GM18873 (cell line): ENCODE data around the gene MTNR1B.

ENCODE experiments used
- ATAC-seq: cut with Tn5 transposase; IDR thresholded peaks from one replicate; pipeline ENCODE4 v1.9.1; 2021; ENCODE audit warnings: mild to moderate bottlenecking, moderate library complexity, moderate number of reproducible peaks; ENCODE audit not compliant: unreplicated experiment, low FRiP score

MTNR1B gene

DNA sequence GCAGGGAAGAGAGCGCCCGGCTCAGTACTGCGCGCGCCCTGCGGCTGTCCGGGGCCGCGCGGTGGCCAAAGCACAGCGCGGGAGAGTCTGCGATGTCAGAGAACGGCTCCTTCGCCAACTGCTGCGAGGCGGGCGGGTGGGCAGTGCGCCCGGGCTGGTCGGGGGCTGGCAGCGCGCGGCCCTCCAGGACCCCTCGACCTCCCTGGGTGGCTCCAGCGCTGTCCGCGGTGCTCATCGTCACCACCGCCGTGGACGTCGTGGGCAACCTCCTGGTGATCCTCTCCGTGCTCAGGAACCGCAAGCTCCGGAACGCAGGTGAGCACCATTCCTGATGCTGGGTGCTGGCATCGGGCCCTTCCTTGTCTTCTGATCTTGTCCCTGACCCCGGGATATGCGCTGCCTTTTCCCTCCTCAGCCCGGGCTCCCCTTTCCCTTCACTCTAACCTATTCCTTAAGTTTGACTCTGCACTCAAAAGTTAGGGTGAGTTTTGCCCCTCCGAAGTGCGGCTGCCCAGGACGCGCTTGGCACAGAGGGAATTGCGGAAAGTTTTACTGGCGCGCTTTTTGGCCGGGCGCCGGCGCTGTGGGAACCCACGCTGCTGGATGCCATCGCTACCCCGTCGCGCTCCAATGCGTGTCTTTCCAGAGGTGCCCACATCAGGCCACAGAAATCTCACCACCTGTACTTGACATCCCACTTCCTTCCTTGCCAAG is at the start of gene MTNR1B:
Gene MTNR1B (plus strand): TSS at position 18 of the 714 bp plus-strand sequence. CDS start 75 bp downstream, at position 93.
- no peak for ATAC-seq

DNA sequence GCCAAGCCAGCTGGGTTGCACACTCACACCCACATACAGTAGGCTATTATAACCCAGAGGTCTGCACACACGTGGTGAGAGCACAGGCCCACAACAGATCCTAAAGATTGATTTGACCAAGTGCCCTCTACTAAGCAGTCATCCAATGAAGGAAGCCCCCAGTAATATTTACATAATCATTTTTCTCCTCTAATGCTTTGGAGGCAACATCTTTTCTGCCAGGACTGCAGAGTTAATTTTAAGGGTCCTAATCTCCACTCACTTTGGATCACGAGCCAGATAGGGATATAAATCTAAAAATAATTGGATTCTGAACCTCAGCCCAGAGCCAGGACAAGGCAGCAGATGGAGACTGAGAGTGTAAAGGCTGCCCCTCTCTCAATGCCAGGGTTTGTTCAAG is 49.1 kb upstream of the MTNR1B start:
- ATAC-seq, result no peak

DNA sequence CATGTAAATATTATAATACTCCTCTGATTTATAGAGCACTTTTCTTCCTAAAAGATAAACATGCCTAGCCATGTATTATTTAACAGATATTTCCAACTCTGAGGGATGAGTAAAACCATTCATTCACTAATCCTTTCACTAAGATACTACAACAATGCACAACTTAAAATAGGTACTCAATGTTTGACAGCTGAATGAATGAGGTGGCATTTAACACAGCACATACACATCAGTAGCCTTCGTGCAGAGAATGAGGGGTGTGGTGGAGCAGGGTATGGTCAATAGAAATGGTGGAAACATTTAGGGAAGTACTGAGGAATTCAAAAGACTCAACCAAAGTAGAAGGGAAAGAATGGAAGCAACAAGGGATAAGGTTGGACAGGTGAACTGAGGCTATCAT is 46.7 kb upstream of the MTNR1B start:
- ATAC-seq, result no peak

DNA sequence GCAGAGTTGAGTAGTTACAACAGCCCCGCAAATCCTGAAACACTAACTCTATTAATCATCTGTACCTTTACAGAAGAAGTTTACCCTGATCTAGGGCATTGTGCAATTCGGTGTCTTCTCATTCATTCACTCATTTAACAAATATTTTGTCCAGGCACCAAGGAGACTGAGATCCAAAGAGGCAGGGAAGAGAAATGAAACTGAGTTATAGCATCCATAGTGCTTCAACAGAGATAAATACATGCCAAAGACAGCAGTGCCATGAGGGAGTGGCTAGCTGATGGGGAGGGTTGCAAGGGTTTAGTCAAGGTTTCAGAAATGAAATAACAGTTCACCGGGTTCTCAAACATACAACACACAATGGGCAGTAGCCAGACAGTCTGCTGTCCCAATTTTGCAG is 40.2 kb upstream of the MTNR1B start:
- ATAC-seq, result no peak

DNA sequence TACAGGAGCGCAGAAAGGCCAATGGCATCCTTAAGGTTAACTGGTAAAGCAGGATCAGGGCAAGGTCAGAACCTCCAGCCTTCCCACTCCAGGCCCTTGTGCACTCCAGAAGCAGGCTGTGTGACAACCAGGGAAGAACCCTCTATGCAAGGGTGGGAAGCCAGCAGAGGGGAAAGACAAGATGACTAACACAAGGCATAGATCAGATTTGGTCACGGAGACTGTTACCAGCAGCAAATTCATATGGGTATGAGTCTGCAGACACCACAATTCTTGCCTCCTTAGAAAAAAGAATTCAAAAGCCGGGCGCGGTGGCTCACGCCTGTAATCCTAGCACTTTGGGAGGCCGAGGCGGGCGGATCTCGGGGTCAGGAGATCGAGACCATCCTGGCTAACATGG is 39.8 kb upstream of the MTNR1B start:
- no peak for ATAC-seq

DNA sequence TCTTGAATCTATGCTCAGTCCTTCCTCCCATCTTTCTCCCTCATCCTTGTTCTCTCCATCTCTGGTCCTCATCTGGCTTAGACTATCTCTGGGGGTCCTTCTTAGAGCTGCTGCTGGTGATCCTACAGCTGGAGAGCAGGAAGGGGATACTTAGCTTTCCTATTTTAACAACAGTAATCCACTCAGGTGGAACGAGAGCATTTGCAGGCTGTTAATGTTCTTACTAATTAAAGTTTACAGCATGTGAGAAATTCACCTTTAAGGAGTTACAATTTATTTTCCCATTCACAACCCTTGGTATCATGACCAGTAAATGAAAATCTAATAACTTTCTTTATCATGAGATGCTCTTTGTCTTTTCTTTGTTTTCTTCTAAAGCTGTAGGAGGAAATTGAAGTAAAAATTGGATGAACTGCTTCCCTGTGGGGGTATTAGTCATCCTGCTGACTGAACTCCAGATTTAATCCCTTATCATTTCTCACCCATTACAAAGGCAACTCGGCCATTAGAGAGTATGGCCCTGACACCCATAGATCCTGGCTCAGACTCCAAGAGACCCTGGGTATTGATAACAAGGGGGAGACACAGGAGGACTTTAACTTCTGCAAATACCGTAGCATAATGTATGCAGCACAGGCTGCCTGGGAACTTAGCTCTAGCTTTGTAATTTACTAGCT is 37.6 kb upstream of the MTNR1B start:
- no peak for ATAC-seq

DNA sequence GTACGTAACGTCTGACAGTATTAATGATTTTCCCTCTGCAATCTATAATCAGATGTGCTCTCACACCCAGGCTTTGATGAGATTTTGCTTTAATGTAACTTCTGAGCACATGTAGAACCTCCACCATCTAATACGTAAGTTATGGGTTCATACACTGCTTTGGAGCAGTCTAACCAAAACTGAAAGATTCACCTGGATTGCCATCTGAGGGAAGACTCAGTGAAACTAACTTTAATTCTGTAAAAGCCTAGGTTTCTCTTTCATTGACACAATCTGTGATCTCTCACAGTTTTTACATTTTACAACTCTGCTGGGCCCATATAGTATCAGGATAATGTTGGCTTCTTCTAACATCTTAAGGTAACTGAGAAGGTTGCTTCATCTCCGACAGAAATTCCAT is 30.1 kb upstream of the MTNR1B start:
- no peak for ATAC-seq

DNA sequence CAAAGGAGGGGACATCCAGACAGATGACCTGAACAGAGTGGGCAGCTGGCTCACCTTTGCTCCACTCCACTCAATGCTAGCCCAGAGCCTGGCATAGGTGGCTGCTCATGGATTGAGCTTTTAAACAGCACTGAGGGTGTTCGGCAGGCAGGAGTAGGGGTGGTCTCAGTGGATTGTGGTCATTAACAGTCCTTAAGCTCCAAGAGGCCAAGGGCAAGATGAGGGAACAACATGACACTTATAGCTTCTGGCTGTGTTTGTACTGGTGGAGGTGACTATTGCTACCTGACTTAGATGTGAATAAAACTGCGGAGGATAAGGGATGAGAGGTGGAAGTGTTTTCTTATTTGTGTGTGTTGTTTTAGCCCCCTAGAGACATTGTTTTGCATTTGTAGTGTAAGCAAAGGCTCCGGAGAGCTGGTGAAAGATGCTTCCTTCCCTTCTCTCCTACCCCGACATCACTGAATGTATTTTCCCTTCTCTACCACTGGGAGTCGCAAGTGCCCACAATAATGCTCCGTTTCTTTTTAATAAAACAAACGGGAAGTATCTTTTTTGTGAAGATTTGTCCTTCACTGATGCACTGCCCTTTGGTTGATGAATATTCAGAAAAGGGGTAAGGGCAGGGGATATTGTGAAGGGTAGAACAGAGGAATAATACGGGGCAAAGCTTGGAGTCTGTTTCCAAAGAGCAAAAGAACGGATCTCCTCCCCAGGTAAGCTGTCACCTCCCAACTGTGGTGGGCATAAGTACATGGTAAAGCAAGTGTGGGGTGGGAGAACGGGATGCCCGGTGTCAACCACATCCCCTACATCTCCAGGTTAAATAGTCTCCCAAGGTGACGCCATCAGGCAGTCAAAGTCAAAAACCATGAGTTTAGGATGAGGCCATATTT is 27.5 kb upstream of the MTNR1B start:
- ATAC-seq, result no peak

DNA sequence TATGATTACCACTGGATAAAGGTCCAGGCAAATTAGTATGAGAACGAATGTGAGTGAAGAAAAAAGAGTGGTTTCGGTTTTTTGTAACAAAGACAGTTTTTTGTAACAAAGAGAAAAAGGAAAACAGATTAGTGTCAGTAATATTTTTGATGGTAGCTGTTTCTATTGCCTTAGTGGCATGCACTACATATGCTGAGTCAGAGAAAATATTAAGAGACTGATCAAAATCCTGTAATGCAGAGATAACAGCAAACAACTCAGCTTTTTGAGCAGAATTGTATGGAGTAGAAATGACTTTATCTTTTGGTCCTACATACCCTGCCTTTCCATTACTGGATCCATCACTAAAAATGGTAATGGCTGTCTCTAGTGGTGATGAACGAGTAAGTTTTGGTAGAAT is 22.7 kb upstream of the MTNR1B start:
- no peak for ATAC-seq

DNA sequence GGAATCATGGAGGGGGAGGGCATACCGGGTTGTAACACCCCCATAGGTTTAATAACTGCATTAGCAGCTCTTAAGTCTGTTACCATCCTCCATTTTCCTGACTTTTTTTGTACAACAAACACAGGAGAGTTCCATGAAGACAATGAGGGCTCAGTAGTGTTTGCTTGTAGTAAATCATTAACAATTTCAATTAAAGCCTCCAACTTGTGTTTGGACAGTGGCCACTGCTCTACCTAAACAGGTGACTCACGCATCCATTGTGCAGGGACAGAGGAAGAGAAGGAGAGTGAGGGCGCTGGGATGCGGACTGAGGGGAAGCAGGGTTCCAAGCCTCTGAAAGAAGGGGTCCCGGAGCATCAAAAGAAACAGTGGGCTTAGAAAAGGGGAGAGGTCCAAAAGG is 21.3 kb upstream of the MTNR1B start:
- no peak for ATAC-seq

DNA sequence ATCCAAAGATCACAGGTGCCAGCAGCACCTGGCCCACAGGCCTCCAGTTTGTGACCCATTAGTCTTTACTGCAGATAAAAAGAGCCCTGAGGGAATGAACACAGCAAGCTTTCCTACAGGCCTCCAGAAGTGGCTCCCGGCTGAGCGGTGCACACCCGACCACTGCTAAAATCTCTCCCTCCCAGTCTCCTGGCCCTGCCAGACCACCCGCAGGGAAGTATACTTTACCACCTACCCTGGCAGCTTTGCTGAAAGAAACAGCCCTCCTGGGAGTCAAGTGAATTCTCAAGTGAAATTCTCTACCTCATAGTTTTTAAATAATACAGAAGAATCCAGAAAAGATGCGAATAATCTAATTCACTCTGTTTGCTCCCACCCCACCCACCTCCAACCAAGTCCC is 15.4 kb upstream of the MTNR1B start:
- ATAC-seq, result no peak

DNA sequence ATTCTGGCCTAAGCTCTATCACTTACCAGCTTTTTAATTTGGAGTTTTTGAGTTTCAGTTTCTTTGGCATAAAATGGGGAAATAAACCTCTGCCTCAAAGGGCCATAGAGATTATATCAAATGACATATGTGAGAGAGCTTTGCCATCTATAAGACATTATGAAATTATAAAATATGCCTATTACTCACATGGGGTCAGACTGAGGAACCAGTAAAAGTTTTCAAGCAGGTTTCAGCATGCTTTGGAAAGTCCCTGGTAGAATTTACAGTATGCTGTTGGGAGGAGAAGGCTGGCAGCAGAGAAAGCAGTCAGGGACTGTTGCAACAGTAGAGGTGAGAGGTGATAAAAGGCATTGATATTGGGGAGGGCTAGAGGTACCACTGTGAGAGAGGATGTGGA is 13.6 kb upstream of the MTNR1B start:
- no peak for ATAC-seq

DNA sequence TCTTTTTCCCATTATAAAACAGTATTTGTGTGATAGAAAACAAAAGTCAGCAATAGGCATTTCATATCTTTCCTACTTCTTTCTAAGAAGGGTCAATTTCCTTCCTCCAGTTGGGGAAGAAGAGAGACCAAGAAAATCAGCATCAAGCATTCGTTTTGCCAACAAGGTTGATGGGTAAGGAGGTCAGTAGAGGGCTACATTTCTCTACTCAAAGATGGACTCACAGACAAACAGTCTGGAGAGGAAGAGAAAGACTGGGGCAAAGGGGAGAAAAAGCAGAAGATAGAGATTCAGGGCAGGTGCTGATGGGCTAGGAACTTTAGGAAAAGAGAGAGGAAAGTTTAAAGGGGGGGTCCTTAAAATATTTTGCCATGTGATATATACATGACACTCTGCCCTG is 8.6 kb upstream of the MTNR1B start:
- no peak for ATAC-seq

DNA sequence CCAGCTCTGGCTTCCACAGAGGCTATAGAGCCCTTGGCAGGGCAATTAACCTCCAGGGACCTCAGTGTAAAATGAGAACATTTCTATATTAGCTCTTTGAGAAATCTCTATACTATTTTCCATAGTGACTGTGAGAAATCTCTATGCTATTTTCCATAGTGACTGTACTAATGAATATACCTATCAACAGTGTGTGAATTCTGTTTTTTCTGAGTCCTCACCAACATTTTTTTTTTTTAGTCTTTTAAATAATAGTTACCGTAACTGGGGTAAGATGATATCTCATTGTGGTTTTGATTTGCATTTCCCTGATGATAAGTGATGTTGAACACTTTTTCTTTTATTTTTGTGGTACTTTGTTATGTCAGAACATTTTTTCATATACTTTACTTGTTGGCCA is 7.0 kb upstream of the MTNR1B start:
- no peak for ATAC-seq

DNA sequence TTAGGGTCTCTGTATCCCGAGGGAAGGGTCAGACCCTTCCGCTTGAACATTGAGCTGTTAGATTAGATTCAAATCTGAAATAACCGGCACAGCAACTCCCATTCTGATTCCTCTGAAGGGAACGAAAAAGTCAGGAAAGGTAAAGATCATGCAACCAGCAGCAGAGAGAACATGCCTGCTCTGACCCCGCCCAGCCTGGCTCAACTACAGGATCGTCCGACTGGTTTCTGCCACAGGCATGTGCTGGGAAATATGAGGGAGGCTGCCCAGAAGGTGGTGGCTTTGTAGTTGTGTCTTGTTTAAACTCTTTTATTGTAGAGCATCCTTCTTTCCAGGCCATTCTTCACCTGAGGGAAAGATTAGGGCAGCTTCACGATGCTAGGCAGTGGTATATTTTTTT is 5.0 kb upstream of the MTNR1B start:
- ATAC-seq, result no peak

DNA sequence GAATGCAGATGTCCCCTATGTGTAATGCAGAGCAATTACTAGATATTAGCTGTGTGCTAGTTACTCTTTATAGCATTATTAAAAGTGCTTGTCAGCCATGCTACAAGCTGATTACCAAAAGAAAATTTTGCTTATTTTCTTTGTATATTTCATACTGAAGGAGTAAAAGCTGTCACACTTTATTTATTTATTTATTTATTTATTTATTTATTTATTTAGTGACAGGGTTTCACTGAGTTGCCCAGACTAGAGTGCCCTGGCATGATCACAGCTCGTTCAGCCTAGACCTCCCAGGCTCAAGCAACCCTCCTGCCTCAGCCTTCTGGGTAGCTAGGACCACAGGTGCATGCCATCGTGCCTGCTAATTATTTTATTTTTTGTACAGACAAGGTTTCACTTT is 4.3 kb upstream of the MTNR1B start:
- ATAC-seq, result no peak

DNA sequence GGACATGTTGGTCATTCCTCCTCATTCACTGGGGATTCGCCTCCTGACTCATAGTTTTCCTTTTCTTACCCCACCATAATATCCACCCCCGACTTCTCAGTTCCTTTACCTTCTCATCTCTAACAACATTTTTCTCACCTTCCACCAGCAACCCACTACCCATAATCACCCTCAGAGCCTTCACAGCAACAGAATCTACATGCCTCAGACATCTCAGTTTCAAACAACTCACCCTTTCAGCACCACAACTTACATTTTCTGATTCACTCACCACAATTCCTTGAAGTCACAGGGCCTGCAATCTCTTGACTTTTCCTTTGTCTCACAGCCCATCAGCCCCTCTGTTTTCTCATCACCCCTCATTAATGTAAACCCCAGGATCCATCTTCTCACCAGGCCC is 2.3 kb upstream of the MTNR1B start:
- ATAC-seq, result no peak

DNA sequence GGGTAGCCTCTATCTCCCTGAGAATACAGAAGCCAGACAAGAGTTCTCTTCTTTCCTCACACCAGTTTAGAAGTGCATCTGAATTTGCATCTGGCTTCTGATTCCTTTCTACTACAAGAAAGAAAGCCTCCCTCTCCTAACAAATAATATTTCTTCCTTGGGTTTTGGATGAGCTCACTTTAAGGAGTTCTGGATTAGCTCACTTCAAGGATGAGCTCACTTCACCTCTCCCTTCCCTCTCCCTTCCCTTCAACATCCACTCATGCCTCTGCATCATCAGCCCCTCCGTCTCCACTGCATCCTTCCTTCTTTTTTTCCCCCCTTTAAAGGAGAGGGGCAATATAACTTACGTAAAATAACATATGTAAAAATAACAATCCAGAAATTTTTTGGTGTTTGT is 1.6 kb upstream of the MTNR1B start:
- ATAC-seq, result no peak

DNA sequence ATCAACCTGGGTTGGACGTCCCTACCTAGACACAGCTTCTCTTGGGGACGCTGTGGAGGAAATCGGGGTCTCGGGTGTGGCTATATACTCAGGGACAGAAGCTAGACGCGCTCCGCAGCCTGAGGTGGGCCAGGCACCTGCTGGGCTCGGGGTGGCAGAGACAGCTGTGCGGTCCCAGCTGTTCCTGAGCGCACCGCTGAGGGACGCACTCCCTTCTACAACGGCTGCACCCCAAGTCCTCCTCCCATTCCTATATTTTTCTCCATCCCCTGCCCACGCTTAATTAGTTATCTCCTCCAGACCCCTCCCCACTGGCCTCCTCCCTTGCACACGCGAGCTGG is 188 bp upstream of the MTNR1B start:
- no peak for ATAC-seq

DNA sequence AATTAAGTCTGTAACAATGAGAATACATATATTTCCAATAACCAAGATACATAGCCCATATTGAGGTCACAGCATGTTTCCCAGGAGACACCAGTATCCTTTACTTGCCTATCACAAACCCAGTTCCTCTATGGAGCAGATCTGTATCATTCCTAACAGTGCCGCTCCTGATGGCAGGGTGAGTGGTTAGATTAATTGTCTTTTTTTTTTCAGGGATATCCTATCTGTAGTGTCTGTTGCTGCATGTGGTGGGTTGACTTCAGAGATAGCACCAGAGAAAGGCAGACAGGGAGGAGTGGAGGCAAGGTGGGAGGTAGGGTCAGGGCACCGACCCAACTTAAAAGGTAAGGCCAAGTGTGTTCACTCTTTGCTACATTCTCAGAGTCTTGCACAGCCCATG is 2.8 kb downstream of the MTNR1B start:
- no peak for ATAC-seq

DNA sequence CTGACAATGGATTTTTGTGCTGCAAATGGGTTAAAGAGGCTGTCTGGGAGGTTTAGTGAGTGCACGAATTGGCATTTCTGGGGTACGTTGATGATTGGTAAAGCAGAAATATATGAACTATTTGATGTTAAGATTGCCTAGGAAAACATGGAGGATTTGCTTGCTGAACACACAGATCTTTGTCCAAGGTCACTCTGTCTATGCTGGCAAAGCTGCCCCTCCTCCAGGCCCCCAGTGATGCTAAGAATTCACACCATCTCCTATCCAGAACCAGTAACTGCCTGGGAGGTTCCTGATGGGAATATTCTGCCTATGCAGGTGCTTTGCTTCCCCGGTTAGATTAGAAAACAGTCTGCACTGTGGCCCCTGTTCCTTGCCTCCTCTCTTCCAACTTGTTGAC is 5.8 kb downstream of the MTNR1B start:
- no peak for ATAC-seq

DNA sequence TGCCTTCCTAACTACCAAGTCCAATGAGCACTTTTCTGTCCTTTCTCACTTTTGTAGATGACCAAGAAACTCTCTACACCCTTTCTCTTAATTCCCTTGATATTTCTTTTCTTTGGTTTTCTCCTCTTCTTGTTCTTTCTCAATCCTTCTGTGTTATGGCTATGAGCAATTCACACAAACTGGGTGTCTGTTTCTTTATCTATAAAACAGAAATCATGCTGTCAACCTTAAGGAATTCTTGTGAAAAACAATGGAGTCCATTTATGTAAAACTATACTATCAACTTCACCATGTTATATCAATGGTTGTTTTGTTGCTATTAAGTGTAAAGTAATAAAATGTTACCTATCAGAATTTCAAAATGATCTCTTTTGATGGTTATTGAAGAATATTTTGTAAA is 7.2 kb downstream of the MTNR1B start:
- no peak for ATAC-seq
